HepG2 (cell line): Measurements from ENCODE around the gene FXYD4. TPM values are rescaled to one million over a fixed set of nuclear protein-coding genes. Genes with fewer than 3 reads are reported as not detected.
A peak's percentile ranks its signal among the peaks of the same experiment; 100 is the strongest.

ENCODE experiments used
- ATAC-seq: fragments of 200-7000 bp; cut with Tn5 transposase; 3 replicates; pipeline ENCODE4 v1.9.1; 2020; ENCODE audit warnings: mild to moderate bottlenecking, moderate library complexity
- BruUV-seq: library from RNA; stranded (reverse); fragments of 400-500 nt; replicated peaks from 2 replicates; lab custom pipeline; 2021; lab: Mats Ljungman, UMichigan
- CTCF ChIA-PET: fragments of 300-600 bp; formaldehyde crosslinking; extraction: SDS; loops from one replicate; lab custom pipeline; 2021; ENCODE audit warnings: low total read pairs, inconsistent platforms, low intra/inter-chr PET ratio; lab: Yijun Ruan, JAX
- POLR2A ChIA-PET: fragments of 350-600 bp; sonication (Branson Sonifier 250); formaldehyde crosslinking; loops from one replicate; lab custom pipeline; 2020; ENCODE audit warnings: antibody characterized with exemption, inconsistent platforms; lab: Yijun Ruan, JAX
- DNase-seq: peaks from one replicate; pipeline ENCODE4 v3.0.0-alpha.2; 2015; ENCODE audit warnings: low spot score
- FAIRE-seq: peaks from 3 replicates; lab custom pipeline; 2011; peaks lifted over from hg19 to GRCh38; lab: Jason Lieb, UNC
- H2AFZ ChIP-seq: one replicate; pipeline ENCODE4 v1.6.1; 2011; ENCODE audit warnings: low read length, inconsistent platforms
- H3K27ac ChIP-seq: fragments of 300-600 bp; 3 replicates; pipeline ENCODE4 v1.8.0; 2011; ENCODE audit warnings: mixed run types, mild to moderate bottlenecking, mixed read lengths, low read length, inconsistent platforms; ENCODE audit not compliant: insufficient read depth; ENCODE audit errors: extremely low read length
- H3K27me3 ChIP-seq, 2 experiments: fragments of 200-600 bp in 1 of 2; 2 replicates in 1 of 2; 3 replicates in 1 of 2; pipeline versions ENCODE4 v1.6.0 to v1.8.0; 2011; ENCODE audit warnings: low read length in 2 of 2, mild to moderate bottlenecking in 2 of 2, moderate library complexity in 2 of 2, inconsistent platforms in 1 of 2; ENCODE audit not compliant: insufficient read depth in 2 of 2, control insufficient read depth in 1 of 2
- H3K36me3 ChIP-seq, 2 experiments: fragments of 200-600 bp in 1 of 2; replicated peaks in 1 of 2; 2 replicates in 1 of 2; 3 replicates in 1 of 2; pipeline versions ENCODE4 v1.5.1 to v1.8.0; 2011; ENCODE audit warnings: low read length in 2 of 2, inconsistent platforms in 1 of 2; ENCODE audit not compliant: insufficient read depth in 2 of 2, control insufficient read depth in 1 of 2
- H3K4me1 ChIP-seq: 2 replicates; pipeline ENCODE4 v1.5.1; 2012; ENCODE audit warnings: low read length, inconsistent platforms; ENCODE audit not compliant: insufficient read depth
- H3K4me2 ChIP-seq: 2 replicates; pipeline ENCODE4 v1.6.0; 2011; ENCODE audit warnings: low read depth, low read length, inconsistent platforms
- H3K4me3 ChIP-seq, 3 experiments: fragments of 200-600 bp in 1 of 3; sonication (generic), shearing (Covaris generic) in 1 of 3; replicated peaks in 1 of 3; 2 replicates each; pipeline ENCODE4 v1.5.1; 2011 to 2016; ENCODE audit warnings: low read length in 3 of 3, inconsistent platforms in 2 of 3, low read depth in 2 of 3, mild to moderate bottlenecking in 2 of 3, control low read depth in 1 of 3, mixed read lengths in 1 of 3; ENCODE audit not compliant: insufficient read depth in 1 of 3
- H3K79me2 ChIP-seq: one replicate; pipeline ENCODE4 v1.6.1; 2011; ENCODE audit warnings: low read length, inconsistent platforms; ENCODE audit not compliant: insufficient read depth
- H3K9ac ChIP-seq: 2 replicates; pipeline ENCODE4 v1.6.0; 2011; ENCODE audit warnings: mild to moderate bottlenecking, low read depth, low read length, inconsistent platforms; ENCODE audit not compliant: insufficient read depth
- H3K9me3 ChIP-seq: 2 replicates; pipeline ENCODE4 v1.5.1; 2012; ENCODE audit warnings: mild to moderate bottlenecking, low read length
- H4K20me1 ChIP-seq: 2 replicates; pipeline ENCODE4 v1.6.0; 2011; ENCODE audit warnings: inconsistent platforms, mild to moderate bottlenecking, low read length, moderate library complexity; ENCODE audit not compliant: insufficient read depth
- AGO1 ChIP-seq: fragments of 200-400 bp; formaldehyde crosslinking; IDR thresholded peaks from 2 replicates; pipeline ENCODE4 v1.6.1; 2017; ENCODE audit warnings: mild to moderate bottlenecking, low read depth, low read length, moderate library complexity; ENCODE audit not compliant: poor library complexity, severe bottlenecking
- ELK4 ChIP-seq: sonication (generic); formaldehyde crosslinking; IDR thresholded peaks from 2 replicates; pipeline ENCODE4 v1.9.0; 2021; ENCODE audit warnings: missing genetic modification reagents, borderline replicate concordance
- MTA1 ChIP-seq: sonication (generic); formaldehyde crosslinking; IDR thresholded peaks from 2 replicates; pipeline ENCODE4 v1.4.0; 2020; ENCODE audit warnings: missing genetic modification reagents, mild to moderate bottlenecking, borderline replicate concordance
- POLR2AphosphoS2 ChIP-seq: IDR thresholded peaks from 2 replicates; pipeline ENCODE4 v1.6.1; 2011; ENCODE audit warnings: low read depth, low read length, improper control_type of control experiment
- POLR2AphosphoS5 ChIP-seq: IDR thresholded peaks from 2 replicates; pipeline ENCODE4 v1.6.1; 2012; ENCODE audit warnings: low read depth, low read length
- RBM22 ChIP-seq: fragments of 200-400 bp; formaldehyde crosslinking; optimal IDR thresholded peaks from 2 replicates; pipeline ENCODE3; 2017; ENCODE audit warnings: mild to moderate bottlenecking, low read length, moderate library complexity
- ZNF772 ChIP-seq: sonication (generic); formaldehyde crosslinking; IDR thresholded peaks from 2 replicates; pipeline ENCODE4 v1.5.0; 2020; ENCODE audit warnings: mild to moderate bottlenecking, missing genetic modification reagents
- WGBS: methylation state at CpG from one replicate; pipeline ENCODE4 v1.1.6; 2017; ENCODE audit warnings: low lambda C conversion rate; 5-methylcytosine and 5-hydroxymethylcytosine counted together
- in situ Hi-C: cut with HindIII; loops from 2 replicates; pipeline ENCODE4 v1.10.0; 2017; ENCODE audit warnings: low pct_unique_long_range_greater_than_20kb; ENCODE audit not compliant: extremely low pct_ligation_motif_present
- intact Hi-C: fragments of 100-400 bp; cut with micrococcal nuclease; formaldehyde crosslinking; loops from one replicate; pipeline ENCODE4 v1.10.0; 2022; ENCODE audit not compliant: unreplicated experiment
- polyA plus RNA-seq, 8 experiments: library from polyadenylated mRNA; depleted of rRNA in 3 of 8; stranded (reverse) in 7 of 8; unstranded in 1 of 8; fragments of >200 nt; fragmentation: Illumina TruSeq in 4 of 8; extraction: Trizol in 4 of 8; gene quantifications; 2 replicates each; pipeline versions ENCODE4 v1.2.1 to v1.2.3, GENCODE V29; 2011 to 2016; ENCODE audit warnings: low read depth in 4 of 8, missing spikeins in 1 of 8, mixed read lengths in 1 of 8; ENCODE audit not compliant: insufficient read depth in 1 of 8
- total RNA-seq, 5 experiments: library from RNA; depleted of rRNA; stranded (reverse); fragments of >200 nt; fragmentation: Illumina TruSeq; extraction: Trizol; gene quantifications; 2 replicates each; pipeline ENCODE4 v1.2.3, GENCODE V29; 2016; ENCODE audit warnings: low read depth in 1 of 5
- TF ChIP-seq, protein P1 (sequence below): IDR thresholded peaks from 2 replicates; pipeline ENCODE4 v1.6.1; 2012; ENCODE audit warnings: inconsistent platforms

FXYD4 gene
- total and polyA plus RNA-seq, 2 of the 13 experiments (the other 11 are each of a cell fraction or from before 2014, with no cell fraction given): not detected

DNA sequence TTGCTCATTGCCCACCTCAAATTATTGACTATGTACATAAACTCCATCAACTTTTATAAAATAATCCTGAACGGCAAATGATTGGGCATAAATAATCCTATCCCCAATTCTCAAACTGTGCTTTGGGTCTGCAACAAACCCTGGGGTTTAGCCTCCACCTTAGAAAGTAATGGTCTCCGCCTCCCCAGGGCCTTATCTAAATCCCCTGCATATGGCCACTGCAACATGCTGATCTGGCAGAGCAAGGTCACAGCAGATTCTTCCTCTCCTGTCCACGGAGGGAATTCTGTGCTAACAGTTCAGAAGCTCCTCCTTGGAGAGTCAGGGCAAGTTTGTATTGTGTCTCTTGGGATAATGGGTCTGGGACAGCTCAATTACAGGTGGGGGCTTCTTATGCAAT, 18.4 kb downstream of the FXYD4 start:
- intact Hi-C loops (no loop called here), in situ Hi-C loops (no loop called here)
- Histone ChIP-seq H2AFZ (no peak overlapping the region), H3K4me2 (no peak overlapping the region), H3K9ac (no peak overlapping the region), H3K9me3 (no peaks in the 10 kb centered on the region), H3K27ac (no peak overlapping the region), H3K4me3 (no peak overlapping the region), H3K79me2 (peaks cover 72% of the 10 kb centered on the region), H3K36me3 (peaks cover 33 to 84% of the 10 kb centered on the region in 2 experiments), H4K20me1 (peaks cover 90% of the 10 kb centered on the region), H3K27me3 (no peaks in the 10 kb centered on the region), H3K4me1 (peaks cover 59% of the 10 kb centered on the region)
- CTCF ChIA-PET: interaction anchor here (0.6 to 1.1 kb wide), 2 partner anchors 46 to 72 kb away, joined by 3 to 4 read pairs; no protein-coding TSS in a partner anchor
- WGBS: 56% methylated on average over 3 of the region's 3 CpGs
- FAIRE-seq (no peak), ATAC-seq (peak; percentile 3; the same call in 1 of the 3 replicates), DNase-seq (no peak)
- POLR2A ChIA-PET: no interaction called here
- no TSS peak for BruUV-seq
- TF ChIP-seq, protein P1, sequence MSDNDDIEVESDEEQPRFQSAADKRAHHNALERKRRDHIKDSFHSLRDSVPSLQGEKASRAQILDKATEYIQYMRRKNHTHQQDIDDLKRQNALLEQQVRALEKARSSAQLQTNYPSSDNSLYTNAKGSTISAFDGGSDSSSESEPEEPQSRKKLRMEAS: 0 out of 2 replicates have a peak, but pooled peaks have one; percentile 6
- 0 out of 2 replicates have a peak, but pooled peaks have one; percentile 11 for TF ChIP-seq POLR2AphosphoS5
- TF ChIP-seq MTA1 (CRISPR knock-in tag): no peak
- no peak for TF ChIP-seq ZNF772 (CRISPR knock-in tag)
- TF ChIP-seq RBM22: peak; percentile 95

DNA sequence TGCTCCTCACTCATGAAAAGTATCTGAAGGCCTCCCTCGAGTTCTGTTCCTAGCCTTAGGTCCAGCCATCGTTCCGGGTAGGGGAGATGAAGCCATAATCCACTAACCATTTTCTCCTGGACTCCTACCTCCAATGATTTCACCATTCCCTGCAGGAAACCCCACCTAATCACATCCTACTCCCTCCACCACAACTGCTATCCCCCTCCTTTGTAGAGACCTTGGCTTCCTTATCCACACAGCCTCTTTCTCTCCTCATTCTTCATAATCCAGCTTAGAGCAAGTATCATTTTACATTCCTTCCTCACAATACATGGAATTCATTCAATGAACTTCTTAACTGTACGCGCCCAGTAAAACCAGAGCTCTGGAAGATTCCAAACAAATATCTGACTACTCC, 18.9 kb downstream of the FXYD4 start:
- DNase-seq: no peak
- Histone ChIP-seq H3K27me3 (no peaks in the 10 kb centered on the region), H2AFZ (no peak overlapping the region), H3K79me2 (peaks cover 77% of the 10 kb centered on the region), H3K36me3 (peaks cover 33 to 88% of the 10 kb centered on the region in 2 experiments), H3K4me2 (peak overlapping the region; percentile 7; the same call in 1 of the 2 replicates), H3K9ac (no peak overlapping the region), H4K20me1 (peaks cover 90% of the 10 kb centered on the region), H3K4me3 (no peak overlapping the region), H3K4me1 (peaks cover 64% of the 10 kb centered on the region), H3K9me3 (no peaks in the 10 kb centered on the region), H3K27ac (no peak overlapping the region)
- 91% methylated on average over 5 of the region's 5 CpGs for WGBS
- TF ChIP-seq, protein P1: 0 out of 2 replicates have a peak, but pooled peaks have one; percentile 6
- TF ChIP-seq AGO1: no peak
- TF ChIP-seq POLR2AphosphoS2: 0 out of 2 replicates have a peak, but pooled peaks have one; percentile 48
- peak; percentile 9 for TF ChIP-seq RBM22
- TF ChIP-seq ELK4 (CRISPR knock-in tag): no peak
- no peak for FAIRE-seq
- intact Hi-C loops (no loop called here), in situ Hi-C loops (no loop called here)
- CTCF ChIA-PET: interaction anchor here (0.6 to 1.1 kb wide), 2 partner anchors 45 to 71 kb away, joined by 3 to 4 read pairs; no protein-coding TSS in a partner anchor
- no TSS peak for BruUV-seq
- POLR2A ChIA-PET: interaction anchor here (1.0 kb wide), 1 partner anchor 30 kb away, joined by 3 read pairs; no protein-coding TSS in a partner anchor
- no peak for ATAC-seq
